ENCODE data around the gene PLXNA1. TPM values are rescaled to one million over a fixed set of nuclear protein-coding genes. Genes with fewer than 3 reads are reported as not detected.

The PLXNA1 gene
- total RNA-seq, 4 donors from 2014 or later = 20.8 to 56.7 (median 27.7) TPM

GRCh38 chr3:126945171-126945721, 37.7 kb upstream of the PLXNA1 start:
- H3K4me1 ChIP-seq = no peaks in the 10 kb centered on the region
- H3K4me3 ChIP-seq = no peak overlapping the region
- H3K9me3 ChIP-seq = no peaks in the 10 kb centered on the region
- 88 to 100% methylated on average over 1 to 17 of the region's 17 CpGs for WGBS, 2 donors (ENCODE audit: low coverage in 1 of 2)
- no peaks in the 10 kb centered on the region for H3K36me3 ChIP-seq
- intact Hi-C loops (cut with DNase I; ENCODE audit: low total_unique reads) = no loop called here
- no peaks in the 10 kb centered on the region for H3K27me3 ChIP-seq
- TF ChIP-seq EP300 (IDR thresholded peaks at IDR 0.05; ENCODE audit: low read depth) (no peak), CTCF (IDR thresholded peaks at IDR 0.05) (no peak), POLR2A (IDR thresholded peaks at IDR 0.05) (no peak), POLR2AphosphoS5 (IDR thresholded peaks at IDR 0.05) (no peak)
- H3K27ac ChIP-seq = no peak overlapping the region
- DNase-seq = no peak
- in situ Hi-C loops (cut with MboI; ENCODE audit: low pct_ligation_motif_present in 1 of 4, low pct_unique_long_range_greater_than_20kb in 1 of 4, low sequenced_read_pairs in 3 of 4) = no loop called here

GRCh38 chr3:126945891-126946290, 37.0 kb upstream of the PLXNA1 start:
- Histone ChIP-seq H3K36me3 (no peaks in the 10 kb centered on the region), H3K4me3 (no peak overlapping the region), H3K27ac (no peak overlapping the region), H3K4me1 (no peaks in the 10 kb centered on the region), H3K27me3 (no peaks in the 10 kb centered on the region), H3K9me3 (no peaks in the 10 kb centered on the region)
- intact Hi-C loops (cut with DNase I; ENCODE audit: low total_unique reads) (no loop called here), in situ Hi-C loops (cut with MboI; ENCODE audit: low pct_ligation_motif_present in 1 of 4, low pct_unique_long_range_greater_than_20kb in 1 of 4, low sequenced_read_pairs in 3 of 4) (no loop called here)
- DNase-seq = no peak
- 91 to 100% methylated on average over 1 to 9 of the region's 9 CpGs for WGBS, 2 donors (ENCODE audit: low coverage in 1 of 2)
- TF ChIP-seq POLR2AphosphoS5 (IDR thresholded peaks at IDR 0.05) = no peak
- no peak for TF ChIP-seq POLR2A (IDR thresholded peaks at IDR 0.05)
- no peak for TF ChIP-seq EP300 (IDR thresholded peaks at IDR 0.05; ENCODE audit: low read depth)
- TF ChIP-seq CTCF (IDR thresholded peaks at IDR 0.05) = no peak

GRCh38 chr3:126946405-126946804, 36.5 kb upstream of the PLXNA1 start:
- intact Hi-C loops (cut with DNase I; ENCODE audit: low total_unique reads) (no loop called here), in situ Hi-C loops (cut with MboI; ENCODE audit: low pct_ligation_motif_present in 1 of 4, low pct_unique_long_range_greater_than_20kb in 1 of 4, low sequenced_read_pairs in 3 of 4) (no loop called here)
- H3K9me3 ChIP-seq = no peaks in the 10 kb centered on the region
- H3K27me3 ChIP-seq = no peaks in the 10 kb centered on the region
- H3K4me3 ChIP-seq = no peak overlapping the region
- H3K36me3 ChIP-seq = no peaks in the 10 kb centered on the region
- H3K4me1 ChIP-seq = no peaks in the 10 kb centered on the region
- DNase-seq = no peak
- 86 to 89% methylated on average over 1 to 10 of the region's 11 CpGs for WGBS, 2 donors (ENCODE audit: low coverage in 1 of 2)
- TF ChIP-seq POLR2AphosphoS5 (IDR thresholded peaks at IDR 0.05) (no peak), POLR2A (IDR thresholded peaks at IDR 0.05) (no peak), CTCF (IDR thresholded peaks at IDR 0.05) (no peak), EP300 (IDR thresholded peaks at IDR 0.05; ENCODE audit: low read depth) (no peak)
- no peak overlapping the region for H3K27ac ChIP-seq

- in situ Hi-C loops (cut with MboI; ENCODE audit: low pct_ligation_motif_present in 1 of 4, low pct_unique_long_range_greater_than_20kb in 1 of 4, low sequenced_read_pairs in 3 of 4) (no loop called here), intact Hi-C loops (cut with DNase I; ENCODE audit: low total_unique reads) (no loop called here)
- no peak for DNase-seq
- no peaks in the 10 kb centered on the region for H3K9me3 ChIP-seq
- no peak for TF ChIP-seq CTCF (IDR thresholded peaks at IDR 0.05)
- no peak for TF ChIP-seq EP300 (IDR thresholded peaks at IDR 0.05; ENCODE audit: low read depth)
- peak in 1 of 3 donors; percentile 14 for TF ChIP-seq POLR2AphosphoS5 (IDR thresholded peaks at IDR 0.05)
- no peak for TF ChIP-seq POLR2A (IDR thresholded peaks at IDR 0.05)
- no peaks in the 10 kb centered on the region for H3K4me1 ChIP-seq
- no peak overlapping the region for H3K27ac ChIP-seq
- no peaks in the 10 kb centered on the region for H3K36me3 ChIP-seq
- no peak overlapping the region for H3K4me3 ChIP-seq
- WGBS, 2 donors (ENCODE audit: low coverage in 1 of 2) = 57 to 90% methylated on average over 2 to 8 of the region's 8 CpGs
- no peaks in the 10 kb centered on the region for H3K27me3 ChIP-seq
Measured at GRCh38 chr3:126947429-126947828, 35.5 kb upstream of the PLXNA1 start.

All from transverse colon (tissue), 4 donors.